8988T (cell line): ENCODE measurements around the gene SUGCT.

Experiments used
- DNase-seq: peaks from one replicate; pipeline ENCODE4 v3.0.0; 2011

Gene SUGCT

DNA sequence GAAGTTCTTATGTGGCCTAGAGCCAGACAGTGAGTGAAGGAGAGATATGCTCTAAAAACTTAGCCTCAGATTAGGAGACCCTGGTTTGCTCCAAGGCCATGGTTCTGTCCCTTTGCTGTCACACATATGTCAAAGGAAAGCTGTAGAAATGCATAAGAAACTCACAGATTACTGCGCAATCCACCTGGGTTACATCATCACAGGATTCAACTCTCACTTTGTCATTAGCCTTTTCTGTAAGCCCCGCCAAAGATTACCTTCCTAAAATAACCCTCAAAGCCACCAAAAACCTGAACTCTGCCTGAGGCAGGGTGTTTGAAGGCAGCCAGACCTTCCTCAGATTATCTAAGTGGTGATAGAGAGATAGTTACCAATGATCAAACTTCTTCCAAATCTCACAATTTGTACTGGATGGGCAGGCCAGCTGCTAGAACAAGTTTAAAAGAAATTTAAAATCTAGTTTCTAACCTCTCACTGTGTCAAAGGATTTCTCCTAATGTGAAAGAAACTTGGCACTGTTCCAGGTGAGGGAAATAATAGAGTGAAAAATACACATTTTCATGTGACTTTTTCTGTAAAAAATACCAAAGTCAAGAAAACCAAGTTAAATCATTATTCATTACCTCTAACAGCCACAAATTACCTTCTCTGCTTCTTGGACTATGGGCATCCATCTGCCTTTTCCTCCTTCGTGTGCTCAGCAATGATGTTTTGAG is 567.2 kb downstream of the SUGCT start:
- no peak for DNase-seq

DNA sequence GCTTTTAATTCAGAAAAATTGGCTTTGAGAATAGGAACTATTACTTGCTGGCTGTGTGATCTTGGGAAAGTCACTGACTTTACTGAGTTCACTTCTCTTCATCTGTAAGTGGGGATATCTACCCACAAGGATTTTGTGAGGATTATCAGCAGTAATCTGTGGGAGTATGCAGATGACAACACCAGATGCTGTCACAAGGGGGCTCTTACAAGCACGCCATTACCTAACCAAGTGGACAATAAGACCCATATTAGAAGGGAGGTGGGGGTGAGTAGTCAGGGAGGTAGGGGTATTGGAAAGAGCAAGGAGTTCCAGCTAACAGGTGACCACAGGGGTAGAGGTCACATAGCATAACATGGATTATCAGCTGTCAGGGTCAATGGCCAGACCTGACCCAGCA is 569.4 kb downstream of the SUGCT start:
- no peak for DNase-seq

DNA sequence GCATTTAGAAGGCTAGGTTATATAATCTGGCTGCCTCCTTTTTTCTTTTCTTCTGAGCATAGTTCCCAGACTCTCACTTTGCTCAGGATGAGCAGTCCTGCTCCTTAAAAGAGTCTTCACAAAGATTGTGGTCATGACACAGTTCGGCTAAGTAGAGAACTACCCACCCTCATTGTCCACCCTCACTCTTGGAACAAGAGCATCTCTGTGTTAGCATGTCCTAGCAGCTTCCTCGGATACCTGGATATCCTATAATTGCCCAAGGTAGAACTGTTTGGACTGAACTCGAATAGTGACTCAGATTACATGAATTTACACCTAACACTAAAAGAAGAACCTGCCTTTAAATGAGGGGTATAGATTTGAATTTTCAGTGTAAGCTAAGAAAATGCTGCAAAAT is 572.0 kb downstream of the SUGCT start:
- no peak for DNase-seq

- DNase-seq = no peak
These were observed 574.5 kb downstream of the SUGCT start for GRCh38 chr7:40709062-40709964.

DNA sequence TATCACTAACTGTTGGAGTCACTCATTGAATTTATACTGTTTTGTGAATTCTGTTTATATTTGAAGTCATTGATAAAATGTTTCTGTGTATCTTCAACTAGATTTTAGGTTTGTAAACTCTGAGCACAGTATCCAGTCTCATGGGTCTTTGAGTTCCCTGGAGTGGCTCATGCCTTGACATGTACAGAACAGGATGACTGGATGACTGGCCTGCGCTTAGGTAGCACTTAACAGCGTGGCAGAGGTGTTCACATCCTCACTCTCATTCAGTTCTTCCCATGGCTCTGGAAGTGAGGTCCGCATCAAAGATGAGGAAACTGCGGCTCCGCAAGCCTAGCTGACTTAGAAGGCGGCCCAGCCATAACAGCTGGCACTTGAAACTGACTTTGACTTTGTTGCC is 576.9 kb downstream of the SUGCT start:
- no peak for DNase-seq

DNA sequence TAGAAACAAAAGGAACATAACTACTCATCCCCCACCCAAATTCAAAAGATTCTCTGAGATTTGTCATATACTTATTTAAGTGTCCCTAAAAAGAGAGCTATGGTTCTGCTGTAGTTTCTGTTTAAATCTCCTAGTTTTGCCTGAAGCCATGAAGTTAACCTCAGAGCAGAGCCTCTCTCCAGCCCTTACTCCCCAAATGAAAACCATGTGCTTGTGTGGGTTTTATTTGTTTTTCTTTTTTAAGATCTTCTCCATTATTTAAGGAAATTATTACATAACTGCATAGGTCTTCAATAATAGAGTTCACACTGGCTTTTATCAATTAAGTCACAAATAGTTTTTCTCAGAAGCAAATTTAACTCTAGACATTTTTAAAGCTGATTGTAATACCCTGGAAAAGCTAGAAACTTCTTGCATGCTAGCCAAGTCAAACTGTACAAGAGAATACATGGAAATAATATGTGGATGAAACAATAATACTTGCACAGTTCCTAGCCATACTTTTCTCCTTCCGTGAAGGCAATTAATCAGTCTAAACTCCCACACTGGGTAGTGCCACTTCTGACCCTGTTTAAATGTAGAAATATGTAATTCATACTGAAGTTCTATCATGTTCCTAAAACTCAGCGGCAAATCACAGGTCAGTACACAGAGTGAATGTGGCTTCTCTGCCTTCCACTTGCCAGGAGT is 579.7 kb downstream of the SUGCT start:
- no peak for DNase-seq

GRCh38 chr7:40715053-40715430 is 580.2 kb downstream of the SUGCT start:
- DNase-seq = no peak

GRCh38 chr7:40716052-40716451 is 581.2 kb downstream of the SUGCT start:
- no peak for DNase-seq

GRCh38 chr7:40717242-40717641 is 582.4 kb downstream of the SUGCT start:
- DNase-seq = no peak

DNA sequence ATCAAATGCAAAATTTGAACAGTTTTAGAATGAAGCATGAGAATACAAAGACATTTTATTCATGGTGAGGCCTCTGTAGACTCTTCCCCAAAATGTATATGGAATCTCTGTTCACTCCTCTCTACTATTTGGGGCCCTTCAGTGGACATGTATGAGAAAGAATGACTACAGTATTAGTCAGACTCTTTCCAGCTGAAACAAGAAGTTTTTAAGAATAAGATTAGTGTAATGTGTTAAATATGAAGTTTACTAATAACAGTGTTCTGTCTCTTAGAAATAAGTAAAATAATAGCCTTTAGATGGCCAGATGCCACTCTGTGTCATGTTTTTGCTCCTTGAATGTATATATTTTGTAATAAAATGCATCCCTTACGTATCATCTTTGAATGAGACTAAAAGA is 585.6 kb downstream of the SUGCT start:
- DNase-seq = no peak

GRCh38 chr7:40721342-40721949 is 586.6 kb downstream of the SUGCT start:
- DNase-seq = no peak

DNA sequence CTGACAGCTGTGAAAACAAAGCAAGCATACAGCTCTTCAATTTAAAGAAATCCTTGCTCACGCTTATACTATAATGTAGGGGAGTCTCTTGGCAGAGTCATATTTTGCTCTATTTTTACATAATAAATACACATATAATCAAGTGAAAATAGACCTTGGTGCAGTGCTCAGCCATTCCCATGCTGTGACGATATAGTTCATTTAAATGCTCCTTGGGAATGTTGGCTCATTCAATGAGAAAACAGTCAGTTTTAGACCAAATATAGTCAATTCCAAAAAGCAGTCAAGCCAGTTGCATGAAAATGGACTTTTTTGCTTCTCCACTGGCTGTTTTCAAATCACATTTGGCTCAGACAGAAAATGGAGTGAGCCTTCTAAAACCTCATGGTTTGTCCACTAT is 587.4 kb downstream of the SUGCT start:
- DNase-seq = no peak

DNA sequence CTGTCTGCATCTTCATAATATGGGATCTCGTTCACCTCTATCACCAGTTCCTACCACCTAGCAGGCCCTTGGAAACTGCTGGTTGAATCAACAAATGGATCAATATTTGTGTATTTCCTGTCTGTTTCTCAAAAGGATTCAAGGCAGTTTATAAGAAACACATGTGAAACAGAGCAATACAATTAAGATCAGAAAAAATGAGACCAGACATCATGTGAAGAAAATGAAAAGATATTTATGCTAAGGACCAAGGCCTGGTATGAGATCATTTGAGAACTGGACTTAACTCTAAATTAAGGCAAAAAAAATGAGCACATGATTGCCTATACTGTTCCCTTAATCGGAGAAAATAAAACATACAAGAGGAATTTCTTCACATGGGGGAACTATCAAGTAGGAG is 589.0 kb downstream of the SUGCT start:
- DNase-seq = no peak

DNA sequence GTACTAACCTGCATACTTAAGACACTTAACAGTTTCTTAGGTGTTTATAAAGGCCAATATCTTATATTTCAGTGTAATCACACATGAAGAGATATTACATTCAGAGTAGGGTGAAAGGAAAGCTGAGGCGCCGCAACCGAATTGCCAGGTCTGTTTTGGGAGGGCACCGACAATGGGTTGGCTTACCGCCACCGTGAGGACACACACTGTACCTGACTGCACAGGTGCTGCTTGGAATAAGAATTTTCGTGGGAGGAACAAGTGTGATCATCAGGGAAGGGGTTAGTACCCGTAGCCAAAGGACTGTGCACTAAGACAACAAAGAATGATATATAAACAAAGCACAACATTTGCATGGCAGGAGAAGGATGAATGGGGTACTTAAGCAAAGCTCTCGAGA is 591.8 kb downstream of the SUGCT start:
- DNase-seq = no peak

GRCh38 chr7:40733114-40733513 is 598.3 kb downstream of the SUGCT start:
- DNase-seq = no peak

GRCh38 chr7:40733578-40733977 is 598.8 kb downstream of the SUGCT start:
- DNase-seq = no peak

GRCh38 chr7:40739257-40739656 is 604.5 kb downstream of the SUGCT start:
- DNase-seq = no peak

GRCh38 chr7:40742270-40742669 is 607.5 kb downstream of the SUGCT start:
- DNase-seq = no peak

- no peak for DNase-seq
These were observed 612.2 kb downstream of the SUGCT start for GRCh38 chr7:40746841-40747556.

DNA sequence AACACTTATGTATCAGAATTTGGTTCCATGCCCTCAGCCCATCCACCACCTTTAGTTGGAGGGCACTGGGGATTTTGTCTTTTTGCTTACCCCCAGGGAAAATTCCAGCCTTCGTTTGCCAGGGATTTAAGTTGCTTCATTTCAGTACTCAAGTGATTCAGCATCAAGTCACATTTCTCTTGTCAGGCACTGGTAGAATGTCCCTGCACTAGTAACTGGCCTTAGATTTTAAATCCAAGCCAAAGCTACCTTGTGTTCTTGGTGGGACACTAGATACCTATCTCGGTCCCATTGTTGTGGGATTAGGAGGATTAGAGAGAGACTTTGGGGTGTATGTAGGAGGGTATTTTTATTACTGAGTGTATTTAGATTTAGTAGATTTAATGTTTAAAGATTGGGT is 613.1 kb downstream of the SUGCT start:
- no peak for DNase-seq

DNA sequence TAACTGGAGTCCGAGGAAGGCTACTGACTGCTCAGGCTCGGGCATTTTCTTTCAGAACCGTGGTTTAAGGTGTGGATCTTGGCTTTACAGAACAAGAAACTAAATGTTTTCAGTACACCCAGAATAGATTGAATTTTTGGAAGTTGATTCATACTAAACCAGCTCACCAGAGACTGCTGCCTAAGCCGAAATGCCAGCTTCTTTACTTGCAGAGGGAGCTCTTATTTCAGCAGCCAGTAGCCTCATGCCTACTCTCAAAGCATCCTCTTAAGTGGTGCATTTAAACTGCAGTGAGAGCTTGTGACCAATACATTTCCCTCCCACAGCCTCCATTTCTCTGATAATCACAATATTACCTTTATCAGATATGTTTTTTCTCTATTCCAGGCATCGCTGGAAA is 615.1 kb downstream of the SUGCT start:
- no peak for DNase-seq

DNA sequence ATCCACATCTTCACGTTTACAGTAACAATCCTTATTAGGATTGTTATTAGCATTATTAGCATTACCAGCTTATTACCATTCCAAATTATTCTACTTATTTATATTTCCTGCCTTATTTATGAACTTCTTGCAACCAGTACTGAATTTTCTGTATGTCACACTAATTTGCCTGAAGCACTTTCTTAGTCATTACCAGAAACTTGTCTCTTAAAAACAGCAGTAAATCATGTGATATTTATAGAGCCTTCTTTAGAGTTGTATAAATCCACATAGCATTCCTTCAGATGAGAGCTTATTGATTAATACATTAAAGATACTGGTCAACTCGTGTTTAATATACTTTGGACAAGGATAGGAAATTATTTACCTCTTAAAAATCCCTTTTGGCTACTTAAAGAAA is 618.6 kb downstream of the SUGCT start:
- DNase-seq = no peak

DNA sequence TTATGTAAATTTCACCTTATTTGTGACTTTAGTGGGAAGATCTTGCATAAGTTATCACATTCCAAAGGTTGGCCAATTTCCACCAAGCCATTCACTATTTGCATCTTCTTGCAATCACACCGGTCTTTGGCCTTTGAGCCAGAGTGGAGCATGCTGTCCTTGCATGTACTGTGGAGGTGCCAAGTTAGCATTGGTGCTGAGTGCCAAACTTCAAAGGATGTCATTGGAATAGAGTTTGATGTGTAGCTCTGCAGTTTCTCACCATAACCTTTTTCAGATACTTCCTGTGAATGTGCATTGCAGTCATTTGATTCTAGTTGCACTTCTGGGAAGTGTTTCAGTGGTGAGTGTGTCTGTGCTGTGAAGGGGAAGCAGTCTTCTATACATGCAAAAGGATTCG is 620.6 kb downstream of the SUGCT start:
- no peak for DNase-seq
